ENCODE results near the gene UBE2K.

Gene UBE2K

GRCh38 chr4:39761005-39761667 is 63.2 kb downstream of the UBE2K start (continued):
- TF ChIP-seq ZNF280D (tag by site-specific recombination; IDR thresholded peaks at IDR 0.05) (no peak), ZNF626 (tag by site-specific recombination; IDR thresholded peaks at IDR 0.05) (no peak), REPIN1 (tag by site-specific recombination; IDR thresholded peaks at IDR 0.05; ENCODE audit: low read depth) (no peak), ZSCAN23 (tag by site-specific recombination; IDR thresholded peaks at IDR 0.05) (no peak), RBAK (tag by site-specific recombination; IDR thresholded peaks at IDR 0.05) (no peak), ZNF514 (tag by site-specific recombination; IDR thresholded peaks at IDR 0.05) (no peak), ZNF221 (tag by site-specific recombination; IDR thresholded peaks at IDR 0.05; ENCODE audit: borderline replicate concordance) (no peak), ZBTB48 (tag by site-specific recombination; IDR thresholded peaks at IDR 0.05) (no peak)

- no peaks in the 10 kb centered on the region for H3K4me1 ChIP-seq (ENCODE audit: control insufficient read depth, insufficient read depth, low read length)
- CTCF ChIA-PET, result interaction anchor here (0.6 kb wide), 1 partner anchor 59 kb away, joined by 4 read pairs; no protein-coding TSS in a partner anchor
- POLR2A ChIA-PET, result no interaction called here
- no peaks in the 10 kb centered on the region for H3K9me3 ChIP-seq (ENCODE audit: control insufficient read depth, insufficient read depth, low read depth, low read length)
- H3K4me3 ChIP-seq (ENCODE audit: low read depth, low read length), result no peak overlapping the region
- peaks cover 25 to 48% of the 10 kb centered on the region in 2 experiments; a peak in 2 of 3 replicates for H3K36me3 ChIP-seq (ENCODE audit: control insufficient read depth in 2 of 2, insufficient read depth in 1 of 2, low read length in 2 of 2)
- no peak for TF ChIP-seq KLF7 (tag by site-specific recombination; IDR thresholded peaks at IDR 0.05; ENCODE audit: borderline replicate concordance)
- no peak overlapping the region for H3K27ac ChIP-seq (ENCODE audit: extremely low read depth, low read depth, low read length)
Observed at GRCh38 chr4:39763714-39764572, 66.0 kb downstream of the UBE2K start.

- no peak for TF ChIP-seq KLF9 (tag by site-specific recombination; IDR thresholded peaks at IDR 0.05; ENCODE audit: low read depth)
- TF ChIP-seq ZNF639 (tag by site-specific recombination; IDR thresholded peaks at IDR 0.05), result no peak
- no peak for TF ChIP-seq ZIC2 (tag by site-specific recombination; IDR thresholded peaks at IDR 0.05)
- TF ChIP-seq ZNF747 (tag by site-specific recombination; IDR thresholded peaks at IDR 0.05), result no peak
- no peak for TF ChIP-seq MZF1 (tag by site-specific recombination; IDR thresholded peaks at IDR 0.05; ENCODE audit: borderline replicate concordance)
- no peak for TF ChIP-seq ZNF10 (tag by site-specific recombination; IDR thresholded peaks at IDR 0.05)
- no peak for TF ChIP-seq CTCF (tag by site-specific recombination; IDR thresholded peaks at IDR 0.05)
- no peak for TF ChIP-seq PRDM2 (tag by site-specific recombination; IDR thresholded peaks at IDR 0.05; ENCODE audit: borderline replicate concordance)
- TF ChIP-seq ZNF335 (tag by site-specific recombination; conservative IDR thresholded peaks at IDR 0.05), result no peak
- no peak for TF ChIP-seq WT1 (tag by site-specific recombination; IDR thresholded peaks at IDR 0.05)
- no peak for TF ChIP-seq YY2 (tag by site-specific recombination; IDR thresholded peaks at IDR 0.05)
- H3K9me3 ChIP-seq (ENCODE audit: control insufficient read depth, insufficient read depth, low read depth, low read length), result no peaks in the 10 kb centered on the region
- peaks cover 10 to 45% of the 10 kb centered on the region in 2 experiments; a peak in 2 of 3 replicates for H3K36me3 ChIP-seq (ENCODE audit: control insufficient read depth in 2 of 2, insufficient read depth in 1 of 2, low read length in 2 of 2)
- no peak overlapping the region for H3K4me3 ChIP-seq (ENCODE audit: low read depth, low read length)
- no peaks in the 10 kb centered on the region for H3K4me1 ChIP-seq (ENCODE audit: control insufficient read depth, insufficient read depth, low read length)
- H3K27ac ChIP-seq (ENCODE audit: extremely low read depth, low read depth, low read length), result no peak overlapping the region
- POLR2A ChIA-PET, result no interaction called here
- CTCF ChIA-PET, result no interaction called here
Observed at GRCh38 chr4:39770005-39770404, 72.1 kb downstream of the UBE2K start.

All from HEK293 (cell line).